T47D (cell line): Measurements from ENCODE around the gene CFAP100.
A peak's percentile ranks its signal among the peaks of the same experiment; 100 is the strongest.

ENCODE experiments used
- DNase-seq, 2 experiments: peaks; one replicate each; pipeline versions ENCODE4 v3.0.0 to v3.0.0-alpha.2; 2011 to 2012; ENCODE audit warnings: low read depth in 1 of 2, low spot score in 1 of 2
- JUND ChIP-seq: IDR thresholded peaks from 2 replicates; pipeline ENCODE4 v1.6.1; 2012; ENCODE audit warnings: low read depth
- in situ Hi-C: cut with HindIII; loops from 2 replicates; pipeline ENCODE4 v1.10.0; 2016; ENCODE audit warnings: low sequenced_read_pairs, low pct_unique_long_range_greater_than_20kb

Gene CFAP100

GRCh38 chr3:126361211-126361610, 33.5 kb upstream of the CFAP100 start:
- in situ Hi-C loops, result no loop called here
- no peak for TF ChIP-seq JUND
- DNase-seq, result no peak

- in situ Hi-C loops, result no loop called here
- no peak for TF ChIP-seq JUND
- DNase-seq, result no peak
These were observed 30.5 kb upstream of the CFAP100 start for GRCh38 chr3:126364130-126364695.

GRCh38 chr3:126364731-126365301, 29.9 kb upstream of the CFAP100 start:
- in situ Hi-C loops, result no loop called here
- TF ChIP-seq JUND, result no peak
- DNase-seq, result no peak

- no peak for DNase-seq
These were observed 29.1 kb upstream of the CFAP100 start for GRCh38 chr3:126365351-126366277.

GRCh38 chr3:126367316-126367805, 27.3 kb upstream of the CFAP100 start:
- DNase-seq, result no peak
- in situ Hi-C loops, result no loop called here
- TF ChIP-seq JUND, result no peak

More at GRCh38 chr3:126365351-126366277, 29.1 kb upstream of the CFAP100 start:
- no peak for TF ChIP-seq JUND
- in situ Hi-C loops, result no loop called here

GRCh38 chr3:126369490-126369889, 25.2 kb upstream of the CFAP100 start:
- no peak for DNase-seq
- in situ Hi-C loops, result no loop called here
- TF ChIP-seq JUND, result no peak

GRCh38 chr3:126370055-126370454, 24.7 kb upstream of the CFAP100 start:
- in situ Hi-C loops, result no loop called here
- TF ChIP-seq JUND, result no peak
- DNase-seq, result no peak

- in situ Hi-C loops, result no loop called here
- DNase-seq, result no peak
- no peak for TF ChIP-seq JUND
These were observed 24.1 kb upstream of the CFAP100 start for GRCh38 chr3:126370606-126371005.

- in situ Hi-C loops, result no loop called here
- TF ChIP-seq JUND, result no peak
- no peak for DNase-seq
These were observed 23.5 kb upstream of the CFAP100 start for GRCh38 chr3:126371096-126371705.

- no peak for TF ChIP-seq JUND
- DNase-seq, result peak in 1 of 2 experiments; percentile 17
- in situ Hi-C loops, result no loop called here
These were observed 22.1 kb upstream of the CFAP100 start for GRCh38 chr3:126372413-126373145.

- no peak for TF ChIP-seq JUND
- in situ Hi-C loops, result no loop called here
- DNase-seq, result no peak
These were observed 21.5 kb upstream of the CFAP100 start for GRCh38 chr3:126373146-126373613.
